GM19395 (cell line): ENCODE measurements around the gene C13orf46.

Experiments
- ATAC-seq: cut with Tn5 transposase; IDR thresholded peaks from one replicate; pipeline ENCODE4 v1.9.1; 2021; ENCODE audit warnings: mild to moderate bottlenecking, moderate library complexity; ENCODE audit not compliant: unreplicated experiment

The C13orf46 gene

GRCh38 chr13:113958373-113958772 lies 15.5 kb downstream of the C13orf46 start:
- ATAC-seq, result no peak

GRCh38 chr13:113956571-113956970 lies 17.3 kb downstream of the C13orf46 start:
- no peak for ATAC-seq

- ATAC-seq, result no peak
Measured at GRCh38 chr13:113955691-113956090, 18.2 kb downstream of the C13orf46 start.

- no peak for ATAC-seq
Measured at GRCh38 chr13:113955235-113955634, 18.6 kb downstream of the C13orf46 start.

GRCh38 chr13:113954046-113954835 lies 19.6 kb downstream of the C13orf46 start:
- ATAC-seq, result no peak

GRCh38 chr13:113953561-113953960 lies 20.3 kb downstream of the C13orf46 start:
- no peak for ATAC-seq

GRCh38 chr13:113952983-113953520 lies 20.8 kb downstream of the C13orf46 start:
- no peak for ATAC-seq

GRCh38 chr13:113952151-113952982 lies 21.5 kb downstream of the C13orf46 start:
- no peak for ATAC-seq

- no peak for ATAC-seq
Measured at GRCh38 chr13:113951246-113951999, 22.5 kb downstream of the C13orf46 start.

- ATAC-seq, result no peak
Measured at GRCh38 chr13:113950451-113951245, 23.2 kb downstream of the C13orf46 start.

GRCh38 chr13:113949546-113949945 lies 24.3 kb downstream of the C13orf46 start:
- no peak for ATAC-seq

GRCh38 chr13:113948034-113948742 lies 25.7 kb downstream of the C13orf46 start:
- no peak for ATAC-seq

GRCh38 chr13:113947311-113948033 lies 26.4 kb downstream of the C13orf46 start:
- ATAC-seq, result no peak

- no peak for ATAC-seq
Measured at GRCh38 chr13:113946409-113947181, 27.3 kb downstream of the C13orf46 start.

- no peak for ATAC-seq
Measured at GRCh38 chr13:113945857-113946408, 27.9 kb downstream of the C13orf46 start.

GRCh38 chr13:113943821-113944565 lies 29.9 kb downstream of the C13orf46 start:
- no peak for ATAC-seq

GRCh38 chr13:113942591-113943103 lies 31.2 kb downstream of the C13orf46 start:
- ATAC-seq, result no peak
